HG03066 (cell line): ENCODE measurements around the gene PGS1.

Experiments used
- ATAC-seq: cut with Tn5 transposase; IDR thresholded peaks from one replicate; pipeline ENCODE4 v1.9.1; 2021; ENCODE audit warnings: low read depth; ENCODE audit not compliant: unreplicated experiment

Gene PGS1

DNA sequence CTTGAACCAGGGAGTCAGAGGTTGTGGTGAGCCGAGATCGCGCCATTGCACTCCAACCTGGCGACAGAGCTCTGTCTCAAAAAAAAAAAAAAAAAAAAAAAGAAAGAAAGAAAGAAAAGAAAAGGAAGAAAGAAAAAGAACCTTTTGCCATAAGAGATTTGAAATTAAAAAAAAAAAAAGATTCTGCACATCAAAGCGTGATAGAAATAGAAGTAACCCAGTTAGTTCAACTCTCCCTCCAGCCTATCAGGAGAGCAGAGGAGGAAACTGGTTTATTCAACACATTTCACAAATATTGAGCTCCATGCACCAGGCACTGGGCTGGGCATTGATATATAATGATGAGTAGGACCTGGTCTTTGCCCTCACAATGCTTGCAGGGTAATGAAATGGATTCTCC is 16.2 kb upstream of the PGS1 start:
- no peak for ATAC-seq

DNA sequence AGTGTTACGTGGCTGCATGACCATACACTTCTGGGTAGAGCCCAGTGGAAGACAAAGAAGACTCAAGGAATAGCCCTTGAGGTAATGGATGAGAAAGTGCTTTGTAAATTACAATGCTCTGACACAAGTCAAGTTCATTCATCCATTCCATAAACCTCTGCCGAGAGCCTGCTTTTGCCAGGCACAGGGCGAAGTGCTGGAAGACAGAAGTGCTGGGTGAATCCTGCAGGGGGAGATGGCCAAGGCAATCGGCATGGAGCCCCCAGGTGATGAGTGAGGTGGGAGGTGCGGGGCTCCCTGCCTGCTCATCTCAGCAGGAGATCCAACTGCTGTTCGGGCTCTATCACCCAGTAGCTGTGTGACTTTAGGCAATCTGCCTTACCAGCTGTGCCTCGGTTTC is 15.8 kb upstream of the PGS1 start:
- no peak for ATAC-seq

GRCh38 chr17:78364436-78365281 is 13.8 kb upstream of the PGS1 start:
- ATAC-seq = no peak

DNA sequence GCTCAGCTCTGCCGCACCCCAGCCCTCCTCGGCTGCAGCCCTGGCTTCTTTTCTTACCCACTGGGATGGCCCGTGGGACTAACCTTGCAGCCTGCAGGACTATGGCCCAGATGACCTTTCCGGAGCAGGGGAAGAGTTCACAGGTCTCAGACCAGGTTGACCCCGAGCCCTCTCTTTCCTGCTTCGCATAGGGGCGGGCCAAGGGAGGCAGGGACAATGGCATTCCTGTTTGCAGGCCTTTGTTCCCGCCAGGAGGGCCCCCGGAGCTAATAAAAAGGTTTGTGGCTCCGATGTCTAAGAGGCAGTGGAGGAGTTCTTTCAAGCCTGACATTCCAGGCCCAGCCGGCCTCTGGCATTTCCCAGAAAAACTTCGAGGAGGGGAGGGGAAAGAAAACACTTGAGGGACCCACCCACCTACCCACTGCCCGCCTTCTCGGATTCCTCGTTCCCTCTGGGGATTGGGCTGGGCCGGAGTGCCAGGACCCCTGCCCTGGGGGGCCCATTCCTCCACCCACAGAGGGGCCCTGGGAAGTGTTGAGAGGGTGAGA is 12.8 kb upstream of the PGS1 start:
- no peak for ATAC-seq

DNA sequence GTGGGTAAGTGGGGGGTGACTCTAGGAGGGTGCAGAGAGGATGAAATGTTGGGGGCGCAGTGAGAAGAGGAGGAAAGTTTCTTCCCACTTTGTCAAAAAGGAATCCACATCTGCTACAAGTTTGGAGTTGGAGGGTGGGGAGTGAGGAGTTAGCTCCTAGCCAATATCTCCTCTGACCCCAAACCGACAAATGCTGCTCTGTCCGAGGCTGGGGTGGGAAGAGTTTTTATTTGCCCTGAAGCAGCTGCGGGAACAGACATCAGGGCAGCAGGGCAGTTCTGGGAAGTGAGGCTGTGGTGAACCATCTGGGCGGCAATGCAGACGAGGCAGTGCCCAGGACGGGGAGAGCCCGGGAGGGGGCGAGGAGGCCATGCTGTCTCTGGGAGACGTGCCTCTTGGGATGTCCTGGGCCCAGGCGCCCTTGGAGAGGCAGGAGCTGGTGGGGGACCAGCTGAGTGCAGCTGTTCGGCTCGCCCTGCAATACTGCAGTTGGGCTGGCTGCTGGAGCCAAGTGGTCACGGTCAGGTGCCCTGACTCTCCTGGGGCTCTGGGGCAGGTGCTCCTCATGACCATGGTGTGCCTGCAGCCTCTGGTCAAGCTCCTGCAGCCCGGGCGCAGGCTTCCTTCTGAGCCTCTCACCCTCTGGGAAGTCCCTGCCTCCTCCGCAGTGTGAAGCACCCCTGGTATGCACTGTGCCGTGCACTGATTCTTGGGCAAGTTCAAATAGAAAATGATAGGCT is 12.2 kb upstream of the PGS1 start:
- no peak for ATAC-seq

GRCh38 chr17:78367193-78367592 is 11.3 kb upstream of the PGS1 start:
- no peak for ATAC-seq

- no peak for ATAC-seq
Observed at GRCh38 chr17:78368348-78368747, 10.1 kb upstream of the PGS1 start.

DNA sequence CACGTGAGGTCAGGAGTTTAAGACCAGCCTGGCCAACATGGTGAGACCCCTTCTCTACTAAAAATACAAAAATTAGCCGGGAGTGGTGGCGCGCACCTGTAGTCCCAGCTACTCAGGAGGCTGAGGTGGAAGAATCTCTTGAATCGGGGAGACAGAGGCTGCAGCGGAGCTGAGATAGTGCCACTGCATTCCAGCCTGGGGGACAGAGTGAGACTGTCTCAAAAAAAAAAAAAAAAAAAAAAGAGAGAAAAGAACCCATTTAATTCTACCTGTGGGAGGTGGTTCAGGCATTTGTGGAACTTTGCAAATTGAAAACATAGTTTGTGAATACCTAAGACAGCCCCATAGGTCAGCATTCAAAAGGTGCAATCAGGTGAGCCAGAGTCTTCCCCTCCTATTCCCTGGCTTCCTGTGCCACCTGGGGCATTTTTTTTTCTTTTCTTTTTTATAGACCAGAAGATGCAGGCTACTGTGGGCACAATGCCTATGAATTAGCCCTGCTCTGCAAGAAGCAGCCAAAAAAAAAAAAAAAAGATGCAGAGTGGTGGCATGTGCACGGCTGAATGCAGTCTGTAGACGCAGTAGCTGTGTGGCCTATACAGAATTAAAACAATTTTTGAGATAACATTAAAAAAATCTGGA is 9.5 kb upstream of the PGS1 start:
- no peak for ATAC-seq

DNA sequence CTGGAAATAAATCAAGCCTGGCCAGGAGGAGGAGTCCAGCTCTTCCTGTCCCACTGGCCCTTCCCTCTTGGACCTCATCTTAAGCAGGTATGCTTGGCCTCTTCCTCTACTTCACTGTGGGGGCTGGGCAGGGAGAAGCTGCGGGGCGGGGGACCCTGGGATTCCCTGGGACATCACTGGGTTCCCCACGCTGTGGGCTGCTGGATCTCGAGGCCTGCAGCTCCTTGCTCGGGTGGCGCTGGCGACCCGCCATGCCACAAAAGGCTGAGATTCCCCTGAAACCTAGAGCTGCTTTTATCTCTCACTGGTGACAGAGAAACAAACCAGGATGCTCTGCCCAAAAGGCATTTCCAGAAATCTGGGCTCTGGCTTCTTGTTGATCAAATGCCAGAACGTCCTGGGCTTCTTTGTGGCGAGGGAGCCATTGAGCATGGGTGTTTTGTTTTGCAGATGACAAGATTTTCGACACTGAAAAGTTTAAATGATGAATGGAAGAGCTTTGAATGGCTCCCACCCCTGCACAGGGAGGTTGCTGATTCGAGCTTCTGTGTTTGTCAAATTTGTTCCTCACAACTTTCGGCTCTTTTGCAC is 8.6 kb upstream of the PGS1 start:
- no peak for ATAC-seq

GRCh38 chr17:78371056-78371455 is 7.4 kb upstream of the PGS1 start:
- no peak for ATAC-seq

DNA sequence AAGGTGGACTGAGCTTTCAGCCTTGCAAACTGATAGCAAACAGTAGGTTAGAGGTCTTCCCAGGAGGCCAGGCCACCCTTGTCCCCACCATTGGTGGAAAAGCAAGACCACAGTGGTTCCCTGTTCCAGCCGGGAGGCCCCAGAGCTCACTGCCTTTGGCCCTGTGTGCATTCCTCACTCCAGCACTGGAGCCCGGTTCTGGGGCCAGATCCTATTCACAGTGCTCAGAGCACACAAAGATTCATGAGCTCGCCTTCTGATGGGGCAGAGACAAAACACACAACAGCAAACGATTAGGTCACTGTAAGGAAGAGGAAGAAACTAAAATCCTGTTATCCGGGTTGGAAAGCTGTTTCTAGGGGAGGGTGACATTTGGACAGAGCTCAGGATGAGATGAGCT is 5.6 kb upstream of the PGS1 start:
- no peak for ATAC-seq

GRCh38 chr17:78374189-78374588 is 4.3 kb upstream of the PGS1 start:
- ATAC-seq = no peak

DNA sequence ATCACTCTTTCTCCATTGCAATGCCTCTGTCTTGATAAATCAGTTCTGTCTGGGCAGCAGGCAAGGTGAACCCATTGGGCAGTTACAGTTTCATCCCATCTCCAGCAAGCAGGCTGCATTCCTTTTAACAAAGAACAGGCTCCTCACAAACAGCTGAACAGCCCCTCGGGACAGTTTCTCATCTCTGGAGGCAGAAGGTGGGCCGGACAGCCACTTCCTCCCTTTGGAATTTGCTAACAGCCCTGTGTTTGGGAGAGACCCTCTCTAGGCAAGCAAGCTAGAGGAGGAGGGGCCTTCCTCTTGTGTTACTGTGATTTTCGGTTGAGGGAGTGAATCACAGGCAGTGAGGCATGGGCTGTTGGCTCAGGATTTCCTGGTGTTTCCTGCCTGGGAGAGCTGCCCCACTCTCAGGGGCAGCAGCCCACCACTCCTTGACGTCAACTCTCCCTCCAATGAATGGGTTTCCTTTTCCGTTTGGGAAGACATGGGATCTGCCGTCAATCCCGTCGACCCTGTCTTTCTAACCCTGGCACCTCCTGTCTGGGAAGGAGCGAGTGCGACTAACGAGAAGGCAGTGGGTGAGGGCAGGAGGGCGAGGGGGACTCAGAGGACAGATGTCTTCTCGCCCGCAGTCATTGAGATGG is 3.7 kb upstream of the PGS1 start:
- ATAC-seq = no peak

- no peak for ATAC-seq
Observed at GRCh38 chr17:78375401-78376151, 2.9 kb upstream of the PGS1 start.

DNA sequence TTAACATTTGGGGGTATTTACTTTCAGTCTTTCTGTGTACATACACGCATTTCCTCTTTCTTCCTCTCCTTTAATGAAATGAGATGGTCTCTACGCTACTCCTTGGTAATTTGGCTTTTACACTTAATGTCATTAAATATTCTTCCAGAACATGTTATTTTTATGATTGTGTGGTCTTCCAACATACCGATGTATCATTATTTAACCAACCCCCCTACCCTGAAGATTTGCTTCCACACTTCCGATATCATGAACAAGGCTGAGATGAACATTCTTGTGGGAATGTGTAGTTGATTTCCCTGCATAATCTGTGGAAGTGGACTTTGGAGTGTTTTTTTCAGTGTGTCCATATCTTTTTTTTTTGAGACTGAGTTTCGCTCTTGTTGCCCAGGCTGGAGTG is 2.3 kb upstream of the PGS1 start:
- ATAC-seq = no peak

DNA sequence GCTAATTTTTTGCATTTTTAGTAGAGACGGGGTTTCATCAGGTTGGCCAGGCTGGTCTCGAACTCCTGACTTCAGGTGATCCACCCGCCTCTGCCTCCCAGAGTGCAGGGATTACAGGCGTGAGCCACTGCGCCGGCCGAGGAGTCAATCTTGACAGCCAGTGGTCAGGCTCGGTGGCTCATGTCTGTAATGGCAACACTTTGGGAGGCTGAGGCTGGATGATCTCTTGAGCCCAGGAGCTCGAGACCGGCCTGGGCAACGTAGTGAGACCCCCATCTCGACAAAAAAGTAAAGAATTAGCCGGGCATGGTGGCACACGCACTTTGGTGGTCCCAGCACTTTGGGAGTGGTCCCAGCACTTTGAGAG is 608 bp upstream of the PGS1 start:
- ATAC-seq = no peak

DNA sequence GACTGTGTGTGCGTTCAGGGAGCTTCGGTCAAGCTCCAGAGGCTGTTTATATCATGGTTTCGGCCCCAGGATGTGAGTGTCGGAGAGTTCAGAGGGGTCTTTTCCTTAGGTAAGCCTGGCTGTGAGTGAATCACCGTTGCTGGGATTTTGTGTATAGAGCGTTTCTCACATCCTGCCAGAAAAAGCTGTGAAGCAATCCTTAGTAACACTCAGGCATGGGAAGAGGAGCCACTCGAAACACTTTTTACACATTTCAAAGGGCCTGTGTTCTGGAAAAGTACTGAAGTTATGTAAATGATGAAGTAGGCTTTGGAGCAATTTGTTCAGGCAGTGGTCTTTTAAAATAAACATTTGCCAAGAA is 662 bp downstream of the PGS1 start:
- no peak for ATAC-seq

DNA sequence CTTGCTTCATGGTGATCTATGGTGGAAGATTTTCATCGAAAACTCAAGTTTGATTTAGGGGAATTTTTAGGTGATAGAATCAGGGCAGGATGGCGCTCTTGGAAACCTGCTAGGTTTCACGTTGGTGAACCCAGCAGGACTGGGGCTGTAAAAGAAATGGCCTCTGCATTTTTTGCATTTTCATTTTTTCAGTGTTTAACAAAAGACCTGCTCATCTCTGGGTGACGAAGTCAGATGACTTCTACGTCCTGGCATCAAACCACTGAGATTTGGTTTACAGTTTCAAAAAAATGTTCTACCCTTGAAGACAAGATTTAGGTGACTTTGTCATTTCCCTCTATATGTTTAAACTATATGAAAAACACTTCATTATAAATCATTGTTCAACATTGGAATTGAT is 1.9 kb downstream of the PGS1 start:
- ATAC-seq = no peak

GRCh38 chr17:78381601-78382232 is 3.3 kb downstream of the PGS1 start:
- ATAC-seq = no peak
